ENCODE measurements around the gene PRUNE2. TPM values are rescaled to one million over a fixed set of nuclear protein-coding genes. Genes with fewer than 3 reads are reported as not detected.

The PRUNE2 gene
- polyA plus RNA-seq, 3 donors: 0.72 to 1.8 (median 1.5) TPM

GRCh38 chr9:76730801-76731200 lies 175.1 kb downstream of the PRUNE2 start:
- H3K36me3 Mint-ChIP-seq: no peaks in the 10 kb centered on the region
- Histone ChIP-seq H2AFZ (ENCODE audit: insufficient read depth, low read depth, low read length, poor library complexity, severe bottlenecking) (no peak overlapping the region), H3K36me3 (replicated peaks in 1 of 2; ENCODE audit: control insufficient read depth in 1 of 2, insufficient read depth in 2 of 2, low read length in 2 of 2) (no peaks in the 10 kb centered on the region), H3K79me2 (ENCODE audit: insufficient read depth, low read length) (no peaks in the 10 kb centered on the region), H3K27ac (ENCODE audit: low read depth in 1 of 2, low read length in 2 of 2) (no peak overlapping the region), H3K9me3 (replicated peaks in 1 of 2; ENCODE audit: control insufficient read depth in 1 of 2, insufficient read depth in 1 of 2, low read length in 2 of 2) (no peaks in the 10 kb centered on the region), H3K4me1 (ENCODE audit: control insufficient read depth in 1 of 2, insufficient read depth in 2 of 2, low read length in 2 of 2) (no peaks in the 10 kb centered on the region), H3K27me3 (ENCODE audit: control insufficient read depth in 2 of 2, insufficient read depth in 2 of 2, low read length in 2 of 2) (peaks cover 0 to 4% of the 10 kb centered on the region in 2 donors), H3K4me2 (replicated peaks; ENCODE audit: extremely low read depth, low read length, poor library complexity, severe bottlenecking) (no peak overlapping the region), H3K9ac (ENCODE audit: insufficient read depth, low read length, poor library complexity, severe bottlenecking) (no peak overlapping the region), H3K4me3 (replicated peaks in 1 of 3; ENCODE audit: low read depth in 2 of 3, low read length in 3 of 3) (no peak overlapping the region), H4K20me1 (ENCODE audit: insufficient read depth, low read length) (no peaks in the 10 kb centered on the region)
- intact Hi-C loops (cut with micrococcal nuclease): no loop called here
- peaks cover 4% of the 10 kb centered on the region for H3K4me1 Mint-ChIP-seq
- no peak overlapping the region for H3K27ac Mint-ChIP-seq
- peaks cover 2 to 15% (median 6%) of the 10 kb centered on the region in 3 donors for H3K27me3 Mint-ChIP-seq (ENCODE audit: low read depth in 3 of 3)
- H3K9me3 Mint-ChIP-seq: peaks cover 0 to 2% (median 0%) of the 10 kb centered on the region in 7 donors
- no CpG with 5 or more reads among the region's 6 CpGs for WGBS (ENCODE audit: insufficient coverage)
- H3K4me3 Mint-ChIP-seq: no peak overlapping the region
- DNase-seq: no peak
- TF ChIP-seq CTCF (IDR thresholded peaks at IDR 0.05): no peak

GRCh38 chr9:76729980-76730737 lies 175.8 kb downstream of the PRUNE2 start:
- no peaks in the 10 kb centered on the region for H4K20me1 ChIP-seq (ENCODE audit: insufficient read depth, low read length)
- no peaks in the 10 kb centered on the region for H3K36me3 ChIP-seq (replicated peaks in 1 of 2; ENCODE audit: control insufficient read depth in 1 of 2, insufficient read depth in 2 of 2, low read length in 2 of 2)
- intact Hi-C loops (cut with micrococcal nuclease): no loop called here
- H2AFZ ChIP-seq (ENCODE audit: insufficient read depth, low read depth, low read length, poor library complexity, severe bottlenecking): no peak overlapping the region
- H3K4me2 ChIP-seq (replicated peaks; ENCODE audit: extremely low read depth, low read length, poor library complexity, severe bottlenecking): no peak overlapping the region
- 100% methylated on average over 4 of the region's 8 CpGs for WGBS (ENCODE audit: insufficient coverage)
- Mint-ChIP-seq H3K36me3 (no peaks in the 10 kb centered on the region), H3K9me3 (peaks cover 0 to 2% (median 0%) of the 10 kb centered on the region in 7 donors), H3K27me3 (ENCODE audit: low read depth in 3 of 3) (peaks cover 8 to 17% (median 12%) of the 10 kb centered on the region in 3 donors), H3K4me1 (peaks cover 5% of the 10 kb centered on the region), H3K27ac (no peak overlapping the region), H3K4me3 (no peak overlapping the region)
- DNase-seq: no peak
- TF ChIP-seq CTCF (IDR thresholded peaks at IDR 0.05): no peak
- peaks cover 0 to under 1% of the 10 kb centered on the region in 2 donors for H3K4me1 ChIP-seq (ENCODE audit: control insufficient read depth in 1 of 2, insufficient read depth in 2 of 2, low read length in 2 of 2)
- no peak overlapping the region for H3K4me3 ChIP-seq (replicated peaks in 1 of 3; ENCODE audit: low read depth in 2 of 3, low read length in 3 of 3)
- no peak overlapping the region for H3K27ac ChIP-seq (ENCODE audit: low read depth in 1 of 2, low read length in 2 of 2)
- peaks cover 0 to 6% of the 10 kb centered on the region in 2 donors for H3K27me3 ChIP-seq (ENCODE audit: control insufficient read depth in 2 of 2, insufficient read depth in 2 of 2, low read length in 2 of 2)
- H3K9me3 ChIP-seq (replicated peaks in 1 of 2; ENCODE audit: control insufficient read depth in 1 of 2, insufficient read depth in 1 of 2, low read length in 2 of 2): no peaks in the 10 kb centered on the region
- H3K9ac ChIP-seq (ENCODE audit: insufficient read depth, low read length, poor library complexity, severe bottlenecking): no peak overlapping the region
- H3K79me2 ChIP-seq (ENCODE audit: insufficient read depth, low read length): no peaks in the 10 kb centered on the region

Data from CD14-positive monocyte (primary cell).